ENCODE measurements around the gene LRRC8D. TPM values are rescaled to one million over a fixed set of nuclear protein-coding genes. Genes with fewer than 3 reads are reported as not detected.

LRRC8D gene
- total RNA-seq, 1 experiment from 2014 or later, result 39.4 TPM

- intact Hi-C loops (cut with micrococcal nuclease; ENCODE audit: unreplicated experiment), result loop anchor here (2.0 to 10.0 kb wide), 2 partner anchors 19 to 99 kb away; no protein-coding TSS in a partner anchor
- ChIA-PET POLR2A (no interaction called here), CTCF (no interaction called here)
- DNase-seq, result no peak
- Histone ChIP-seq H3K27me3 (replicated peaks; ENCODE audit: control insufficient read depth, insufficient read depth, low read length) (no peaks in the 10 kb centered on the region), H3K4me3 (ENCODE audit: low read depth, low read length) (no peak overlapping the region), H3K36me3 (ENCODE audit: control insufficient read depth, insufficient read depth, low read length) (no peaks in the 10 kb centered on the region), H3K9me3 (no peaks in the 10 kb centered on the region), H3K4me1 (peaks cover 75% of the 10 kb centered on the region)
- H3K4me1 Mint-ChIP-seq (ENCODE audit: low read depth, unreplicated experiment), result peaks cover 15% of the 10 kb centered on the region
- H3K36me3 Mint-ChIP-seq (ENCODE audit: insufficient read depth, unreplicated experiment), result peaks cover 6% of the 10 kb centered on the region
- peak overlapping the region; percentile 53 for H3K4me3 Mint-ChIP-seq (ENCODE audit: unreplicated experiment)
- no peaks in the 10 kb centered on the region for H3K9me3 Mint-ChIP-seq (ENCODE audit: unreplicated experiment)
- TF ChIP-seq, protein P1, sequence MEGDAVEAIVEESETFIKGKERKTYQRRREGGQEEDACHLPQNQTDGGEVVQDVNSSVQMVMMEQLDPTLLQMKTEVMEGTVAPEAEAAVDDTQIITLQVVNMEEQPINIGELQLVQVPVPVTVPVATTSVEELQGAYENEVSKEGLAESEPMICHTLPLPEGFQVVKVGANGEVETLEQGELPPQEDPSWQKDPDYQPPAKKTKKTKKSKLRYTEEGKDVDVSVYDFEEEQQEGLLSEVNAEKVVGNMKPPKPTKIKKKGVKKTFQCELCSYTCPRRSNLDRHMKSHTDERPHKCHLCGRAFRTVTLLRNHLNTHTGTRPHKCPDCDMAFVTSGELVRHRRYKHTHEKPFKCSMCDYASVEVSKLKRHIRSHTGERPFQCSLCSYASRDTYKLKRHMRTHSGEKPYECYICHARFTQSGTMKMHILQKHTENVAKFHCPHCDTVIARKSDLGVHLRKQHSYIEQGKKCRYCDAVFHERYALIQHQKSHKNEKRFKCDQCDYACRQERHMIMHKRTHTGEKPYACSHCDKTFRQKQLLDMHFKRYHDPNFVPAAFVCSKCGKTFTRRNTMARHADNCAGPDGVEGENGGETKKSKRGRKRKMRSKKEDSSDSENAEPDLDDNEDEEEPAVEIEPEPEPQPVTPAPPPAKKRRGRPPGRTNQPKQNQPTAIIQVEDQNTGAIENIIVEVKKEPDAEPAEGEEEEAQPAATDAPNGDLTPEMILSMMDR (IDR thresholded peaks at IDR 0.05; ENCODE audit: insufficient read depth in 1 of 2, low read depth in 1 of 2, low read length in 1 of 2, severe bottlenecking in 1 of 2, unreplicated experiment in 1 of 2), result no peak
- no peaks in the 10 kb centered on the region for H3K27me3 Mint-ChIP-seq (ENCODE audit: insufficient read depth, unreplicated experiment)
- BruUV-seq (replicated peaks), result no TSS peak
- H3K27ac Mint-ChIP-seq (ENCODE audit: unreplicated experiment), result no peak overlapping the region
These were observed 82.7 kb downstream of the LRRC8D start for GRCh38 chr1:89903550-89903949.

- no TSS peak for BruUV-seq (replicated peaks)
- Histone ChIP-seq H3K27me3 (replicated peaks; ENCODE audit: control insufficient read depth, insufficient read depth, low read length) (no peaks in the 10 kb centered on the region), H3K4me1 (peaks cover 73% of the 10 kb centered on the region), H3K4me3 (ENCODE audit: low read depth, low read length) (no peak overlapping the region), H3K9me3 (no peaks in the 10 kb centered on the region), H3K36me3 (ENCODE audit: control insufficient read depth, insufficient read depth, low read length) (no peaks in the 10 kb centered on the region)
- peaks cover 15% of the 10 kb centered on the region for H3K4me1 Mint-ChIP-seq (ENCODE audit: low read depth, unreplicated experiment)
- H3K4me3 Mint-ChIP-seq (ENCODE audit: unreplicated experiment), result no peak overlapping the region
- DNase-seq, result no peak
- ChIA-PET CTCF (no interaction called here), POLR2A (no interaction called here)
- H3K27me3 Mint-ChIP-seq (ENCODE audit: insufficient read depth, unreplicated experiment), result no peaks in the 10 kb centered on the region
- peaks cover 6% of the 10 kb centered on the region for H3K36me3 Mint-ChIP-seq (ENCODE audit: insufficient read depth, unreplicated experiment)
- H3K9me3 Mint-ChIP-seq (ENCODE audit: unreplicated experiment), result no peaks in the 10 kb centered on the region
- H3K27ac Mint-ChIP-seq (ENCODE audit: unreplicated experiment), result no peak overlapping the region
- TF ChIP-seq, protein P1 (IDR thresholded peaks at IDR 0.05; ENCODE audit: insufficient read depth in 1 of 2, low read depth in 1 of 2, low read length in 1 of 2, severe bottlenecking in 1 of 2, unreplicated experiment in 1 of 2), result no peak
- intact Hi-C loops (cut with micrococcal nuclease; ENCODE audit: unreplicated experiment), result loop anchor here (10.0 kb wide), 1 partner anchor 100 kb away; no protein-coding TSS in a partner anchor
These were observed 83.6 kb downstream of the LRRC8D start for GRCh38 chr1:89904219-89904980.

GRCh38 chr1:89905395-89906058 lies 84.7 kb downstream of the LRRC8D start:
- ChIA-PET CTCF (no interaction called here), POLR2A (no interaction called here)
- no peaks in the 10 kb centered on the region for H3K9me3 ChIP-seq
- Mint-ChIP-seq H3K27ac (ENCODE audit: unreplicated experiment) (peak overlapping the region; percentile 61), H3K27me3 (ENCODE audit: insufficient read depth, unreplicated experiment) (no peaks in the 10 kb centered on the region), H3K4me1 (ENCODE audit: low read depth, unreplicated experiment) (peaks cover 8% of the 10 kb centered on the region), H3K36me3 (ENCODE audit: insufficient read depth, unreplicated experiment) (peaks cover 6% of the 10 kb centered on the region), H3K4me3 (ENCODE audit: unreplicated experiment) (no peak overlapping the region), H3K9me3 (ENCODE audit: unreplicated experiment) (no peaks in the 10 kb centered on the region)
- no TSS peak for BruUV-seq (replicated peaks)
- H3K4me3 ChIP-seq (ENCODE audit: low read depth, low read length), result no peak overlapping the region
- no peak for DNase-seq
- intact Hi-C loops (cut with micrococcal nuclease; ENCODE audit: unreplicated experiment), result loop anchor here (10.0 kb wide), 1 partner anchor 101 kb away; no protein-coding TSS in a partner anchor
- no peaks in the 10 kb centered on the region for H3K36me3 ChIP-seq (ENCODE audit: control insufficient read depth, insufficient read depth, low read length)
- TF ChIP-seq, protein P1 (IDR thresholded peaks at IDR 0.05; ENCODE audit: insufficient read depth in 1 of 2, low read depth in 1 of 2, low read length in 1 of 2, severe bottlenecking in 1 of 2, unreplicated experiment in 1 of 2), result no peak
- H3K4me1 ChIP-seq, result peaks cover 70% of the 10 kb centered on the region
- no peaks in the 10 kb centered on the region for H3K27me3 ChIP-seq (replicated peaks; ENCODE audit: control insufficient read depth, insufficient read depth, low read length)
